Mesendoderm (in vitro differentiated cells): ENCODE data around the gene FYTTD1.
"Not testable (repeated sequence)": the region's sequence is repeated elsewhere in the genome, so short reads cannot be mapped to it uniquely, and the experiment has no call there.

Experiments used
- DNase-seq: peaks from one replicate; pipeline ENCODE4 v3.0.0; 2013
- H2AK5ac ChIP-seq: 2 replicates; pipeline ENCODE4 v1.6.1; 2013; ENCODE audit warnings: low read length, inconsistent platforms
- H2BK120ac ChIP-seq: 2 replicates; pipeline ENCODE4 v1.6.1; 2013; ENCODE audit warnings: low read depth, mild to moderate bottlenecking, low read length, moderate library complexity, mixed read lengths
- H2BK15ac ChIP-seq: replicated peaks from 2 replicates; pipeline ENCODE4 v1.6.1; 2013; ENCODE audit warnings: low read depth, mild to moderate bottlenecking, moderate library complexity
- H2BK5ac ChIP-seq: 2 replicates; pipeline ENCODE4 v1.6.1; 2013; ENCODE audit warnings: low read length, inconsistent platforms
- H3K18ac ChIP-seq: 2 replicates; pipeline ENCODE4 v1.6.1; 2013; ENCODE audit warnings: mild to moderate bottlenecking, low read length, mixed read lengths
- H3K23ac ChIP-seq: one replicate; pipeline ENCODE4 v1.6.1; 2013; ENCODE audit warnings: low read length
- H3K27ac ChIP-seq: 2 replicates; pipeline ENCODE4 v1.5.1; 2013; ENCODE audit warnings: low read depth, mild to moderate bottlenecking, inconsistent platforms, low read length, moderate library complexity
- H3K27me3 ChIP-seq: 2 replicates; pipeline ENCODE4 v1.6.1; 2013; ENCODE audit warnings: low read length, control low read depth, mild to moderate bottlenecking, inconsistent platforms; ENCODE audit not compliant: insufficient read depth, poor library complexity
- H3K36me3 ChIP-seq: 2 replicates; pipeline ENCODE4 v1.6.1; 2013; ENCODE audit warnings: low read length, inconsistent platforms; ENCODE audit not compliant: control insufficient read depth, insufficient read depth
- H3K4ac ChIP-seq: one replicate; pipeline ENCODE4 v1.6.1; 2013; ENCODE audit warnings: low read depth, mild to moderate bottlenecking, low read length, moderate library complexity
- H3K4me1 ChIP-seq: 2 replicates; pipeline ENCODE4 v1.6.1; 2013; ENCODE audit warnings: low read depth, low read length, inconsistent platforms; ENCODE audit not compliant: control insufficient read depth
- H3K4me2 ChIP-seq: 2 replicates; pipeline ENCODE4 v1.6.1; 2013; ENCODE audit warnings: low read length
- H3K4me3 ChIP-seq: 2 replicates; pipeline ENCODE4 v1.5.1; 2013; ENCODE audit warnings: mild to moderate bottlenecking, low read length
- H3K56ac ChIP-seq: one replicate; pipeline ENCODE4 v1.6.1; 2013; ENCODE audit warnings: low read length
- H3K79me1 ChIP-seq: 2 replicates; pipeline ENCODE4 v1.6.1; 2013; ENCODE audit warnings: low read length, inconsistent platforms
- H3K79me2 ChIP-seq: 2 replicates; pipeline ENCODE4 v1.6.1; 2013; ENCODE audit warnings: mild to moderate bottlenecking, low read length; ENCODE audit not compliant: control insufficient read depth, insufficient read depth
- H3K9ac ChIP-seq: 2 replicates; pipeline ENCODE4 v1.6.1; 2013; ENCODE audit warnings: low read length, inconsistent platforms
- H4K5ac ChIP-seq: one replicate; pipeline ENCODE4 v1.6.1; 2013; ENCODE audit warnings: low read length
- H4K8ac ChIP-seq: one replicate; pipeline ENCODE4 v1.6.1; 2013; ENCODE audit warnings: low read depth, mild to moderate bottlenecking, control low read depth, low read length, moderate library complexity
- WGBS: extraction: QIAGEN DNeasy Blood & Tissue Kit; methylation state at CpG from one replicate; pipeline ENCODE4 v1.1.7; 2013; ENCODE audit warnings: low lambda C conversion rate, missing lambda C conversion rate; ENCODE audit not compliant: insufficient coverage; ENCODE audit errors: extremely low coverage; 5-methylcytosine and 5-hydroxymethylcytosine counted together

Gene FYTTD1

GRCh38 chr3:197710965-197711364 is 38.7 kb upstream of the FYTTD1 start:
- not testable (repeated sequence) for H3K79me2 ChIP-seq, H3K56ac ChIP-seq, H3K4me1 ChIP-seq, H2AK5ac ChIP-seq, H3K36me3 ChIP-seq, H3K4me2 ChIP-seq, H3K9ac ChIP-seq, H3K27me3 ChIP-seq, H4K5ac ChIP-seq, DNase-seq, H2BK120ac ChIP-seq, H3K23ac ChIP-seq, H2BK5ac ChIP-seq, H2BK15ac ChIP-seq, H3K4ac ChIP-seq, H3K18ac ChIP-seq, H3K4me3 ChIP-seq, H3K27ac ChIP-seq, H3K79me1 ChIP-seq, H4K8ac ChIP-seq
- no CpG with 5 or more reads among the region's 5 CpGs for WGBS

GRCh38 chr3:197711973-197712707 is 37.5 kb upstream of the FYTTD1 start:
- Histone ChIP-seq H3K56ac (peak overlapping the region; percentile 73), H3K23ac (no peak overlapping the region), H3K79me1 (no peaks in the 10 kb centered on the region), H3K18ac (peak overlapping the region; percentile 68), H4K5ac (no peak overlapping the region), H3K4me2 (no peak overlapping the region), H4K8ac (peak overlapping the region; percentile 86), H3K36me3 (no peaks in the 10 kb centered on the region), H3K27ac (peak overlapping the region; percentile 87), H3K4me3 (no peak overlapping the region), H3K27me3 (no peaks in the 10 kb centered on the region), H2BK15ac (no peak overlapping the region), H3K4ac (no peak overlapping the region), H2AK5ac (no peak overlapping the region), H2BK120ac (peak overlapping the region; percentile 6), H3K4me1 (peaks cover 3% of the 10 kb centered on the region), H3K79me2 (no peaks in the 10 kb centered on the region), H3K9ac (peak overlapping the region; percentile 58), H2BK5ac (no peak overlapping the region)
- peak; percentile 96 for DNase-seq
- WGBS = no CpG with 5 or more reads among the region's 9 CpGs

GRCh38 chr3:197713477-197713822 is 36.2 kb upstream of the FYTTD1 start:
- H3K36me3 ChIP-seq = no peaks in the 10 kb centered on the region
- no CpG with 5 or more reads among the region's 4 CpGs for WGBS
- no peak overlapping the region for H3K23ac ChIP-seq
- H3K4me2 ChIP-seq = no peak overlapping the region
- H3K18ac ChIP-seq = no peak overlapping the region
- peaks cover 3% of the 10 kb centered on the region for H3K4me1 ChIP-seq
- H3K4ac ChIP-seq = no peak overlapping the region
- no peak overlapping the region for H3K9ac ChIP-seq
- H3K79me2 ChIP-seq = no peaks in the 10 kb centered on the region
- H3K27me3 ChIP-seq = no peaks in the 10 kb centered on the region
- H4K5ac ChIP-seq = no peak overlapping the region
- H2BK120ac ChIP-seq = no peak overlapping the region
- H3K56ac ChIP-seq = no peak overlapping the region
- no peak overlapping the region for H2BK5ac ChIP-seq
- H3K4me3 ChIP-seq = no peak overlapping the region
- DNase-seq = no peak
- no peaks in the 10 kb centered on the region for H3K79me1 ChIP-seq
- no peak overlapping the region for H3K27ac ChIP-seq
- peak overlapping the region; percentile 3 for H2BK15ac ChIP-seq
- no peak overlapping the region for H4K8ac ChIP-seq
- no peak overlapping the region for H2AK5ac ChIP-seq

GRCh38 chr3:197714251-197714650 is 35.4 kb upstream of the FYTTD1 start:
- Histone ChIP-seq H2BK120ac (no peak overlapping the region), H3K4ac (no peak overlapping the region), H3K18ac (no peak overlapping the region), H3K4me1 (peaks cover 3% of the 10 kb centered on the region), H3K4me2 (no peak overlapping the region), H3K79me1 (no peaks in the 10 kb centered on the region), H2BK15ac (no peak overlapping the region), H3K79me2 (no peaks in the 10 kb centered on the region), H3K27me3 (no peaks in the 10 kb centered on the region), H3K9ac (no peak overlapping the region), H4K5ac (no peak overlapping the region), H2AK5ac (no peak overlapping the region), H3K56ac (no peak overlapping the region), H4K8ac (no peak overlapping the region), H3K4me3 (no peak overlapping the region), H3K27ac (no peak overlapping the region), H2BK5ac (no peak overlapping the region), H3K36me3 (no peaks in the 10 kb centered on the region), H3K23ac (no peak overlapping the region)
- no peak for DNase-seq
- no CpG with 5 or more reads among the region's 4 CpGs for WGBS

- Histone ChIP-seq H2BK5ac (no peak overlapping the region), H3K4me2 (no peak overlapping the region), H3K9ac (no peak overlapping the region), H3K79me2 (no peaks in the 10 kb centered on the region), H3K27me3 (no peaks in the 10 kb centered on the region), H3K23ac (no peak overlapping the region), H2BK120ac (no peak overlapping the region), H3K36me3 (no peaks in the 10 kb centered on the region), H3K4me1 (no peaks in the 10 kb centered on the region), H3K27ac (no peak overlapping the region), H3K56ac (no peak overlapping the region), H3K4me3 (no peak overlapping the region), H4K5ac (no peak overlapping the region), H2AK5ac (no peak overlapping the region), H3K18ac (no peak overlapping the region), H3K4ac (no peak overlapping the region), H3K79me1 (no peaks in the 10 kb centered on the region), H4K8ac (no peak overlapping the region), H2BK15ac (no peak overlapping the region)
- no CpG with 5 or more reads among the region's 8 CpGs for WGBS
- DNase-seq = peak; percentile 78
Observed at GRCh38 chr3:197718891-197719290, 30.8 kb upstream of the FYTTD1 start.

- H3K23ac ChIP-seq = no peak overlapping the region
- DNase-seq = no peak
- H3K18ac ChIP-seq = no peak overlapping the region
- H3K27ac ChIP-seq = no peak overlapping the region
- H3K4me1 ChIP-seq = peaks cover 3% of the 10 kb centered on the region
- no peaks in the 10 kb centered on the region for H3K79me2 ChIP-seq
- H2BK15ac ChIP-seq = no peak overlapping the region
- H2AK5ac ChIP-seq = no peak overlapping the region
- no peaks in the 10 kb centered on the region for H3K36me3 ChIP-seq
- H3K4me3 ChIP-seq = no peak overlapping the region
- no peak overlapping the region for H3K56ac ChIP-seq
- WGBS = no CpG with 5 or more reads among the region's 10 CpGs
- H3K4ac ChIP-seq = no peak overlapping the region
- no peak overlapping the region for H2BK120ac ChIP-seq
- no peak overlapping the region for H3K9ac ChIP-seq
- H4K8ac ChIP-seq = no peak overlapping the region
- no peaks in the 10 kb centered on the region for H3K27me3 ChIP-seq
- no peak overlapping the region for H3K4me2 ChIP-seq
- no peak overlapping the region for H4K5ac ChIP-seq
- no peaks in the 10 kb centered on the region for H3K79me1 ChIP-seq
- H2BK5ac ChIP-seq = no peak overlapping the region
Observed at GRCh38 chr3:197720694-197721093, 29.0 kb upstream of the FYTTD1 start.
